ENCODE measurements around the gene SECISBP2. TPM values are rescaled to one million over a fixed set of nuclear protein-coding genes. Genes with fewer than 3 reads are reported as not detected.

SECISBP2 gene
- total and polyA plus RNA-seq, 4 donors, result 51.3 to 56.6 (median 54.6) TPM

DNA sequence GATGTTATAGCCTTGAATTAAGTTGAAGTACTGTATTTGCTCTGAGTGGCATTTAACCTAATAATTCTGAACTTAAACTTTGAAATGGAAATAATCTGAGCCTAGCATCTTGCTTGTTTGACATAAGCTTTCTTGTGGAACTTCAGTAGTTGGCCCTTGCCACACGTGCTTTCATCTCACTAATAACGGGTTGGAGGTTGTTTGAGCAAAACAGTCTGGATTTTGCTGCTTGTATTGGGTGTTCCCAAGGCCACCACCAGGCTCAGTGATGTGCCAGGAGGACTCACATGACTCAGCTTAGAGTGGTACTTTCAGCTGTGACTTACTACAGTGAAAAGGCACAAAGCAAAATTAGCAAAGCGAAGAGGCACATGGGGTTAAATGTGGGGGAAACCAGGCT is 35.7 kb downstream of the SECISBP2 start:
- H3K27ac ChIP-seq (ENCODE audit: low read depth, low read length), result no peak overlapping the region
- no peak overlapping the region for H3K4me3 ChIP-seq (ENCODE audit: low read depth, low read length)
- no peak for DNase-seq (ENCODE audit: low read depth in 4 of 6, low spot score in 6 of 6)
- no peaks in the 10 kb centered on the region for H3K9me3 ChIP-seq (ENCODE audit: control insufficient read depth, insufficient read depth, low read length)
- H3K27me3 ChIP-seq (ENCODE audit: control insufficient read depth, insufficient read depth, low read length), result no peaks in the 10 kb centered on the region
- H3K36me3 ChIP-seq (ENCODE audit: control insufficient read depth, insufficient read depth, low read length), result peaks cover 70% of the 10 kb centered on the region
- 100% methylated on average over 3 of the region's 3 CpGs for WGBS (ENCODE audit: insufficient coverage)
- peaks cover 16% of the 10 kb centered on the region for H3K4me1 ChIP-seq (ENCODE audit: control insufficient read depth, insufficient read depth, low read length)

DNA sequence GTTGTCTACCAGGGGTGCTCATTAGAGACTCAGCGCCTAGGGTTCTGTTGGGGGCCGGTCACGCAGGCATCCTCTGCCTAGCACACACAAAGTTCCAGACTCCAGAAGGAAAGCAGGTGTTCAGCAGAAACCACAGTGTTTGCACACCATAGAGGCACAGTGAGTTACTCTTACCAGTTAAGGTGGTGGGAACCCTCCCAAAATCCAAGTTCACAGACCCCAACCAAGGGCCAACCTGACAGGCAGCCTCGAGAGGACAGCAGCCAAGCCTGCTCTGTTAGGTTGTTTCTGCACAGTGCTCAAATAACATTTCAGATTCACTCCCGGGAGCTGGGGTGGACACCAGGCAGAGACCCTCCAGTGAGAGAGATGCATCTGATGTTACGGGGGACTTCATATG is 36.2 kb downstream of the SECISBP2 start:
- Histone ChIP-seq H3K9me3 (ENCODE audit: control insufficient read depth, insufficient read depth, low read length) (no peaks in the 10 kb centered on the region), H3K4me1 (ENCODE audit: control insufficient read depth, insufficient read depth, low read length) (peaks cover 17% of the 10 kb centered on the region), H3K27ac (ENCODE audit: low read depth, low read length) (no peak overlapping the region), H3K4me3 (ENCODE audit: low read depth, low read length) (no peak overlapping the region), H3K36me3 (ENCODE audit: control insufficient read depth, insufficient read depth, low read length) (peaks cover 71% of the 10 kb centered on the region), H3K27me3 (ENCODE audit: control insufficient read depth, insufficient read depth, low read length) (no peaks in the 10 kb centered on the region)
- no peak for DNase-seq (ENCODE audit: low read depth in 4 of 6, low spot score in 6 of 6)
- 100% methylated on average over 2 of the region's 6 CpGs for WGBS (ENCODE audit: insufficient coverage)

DNA sequence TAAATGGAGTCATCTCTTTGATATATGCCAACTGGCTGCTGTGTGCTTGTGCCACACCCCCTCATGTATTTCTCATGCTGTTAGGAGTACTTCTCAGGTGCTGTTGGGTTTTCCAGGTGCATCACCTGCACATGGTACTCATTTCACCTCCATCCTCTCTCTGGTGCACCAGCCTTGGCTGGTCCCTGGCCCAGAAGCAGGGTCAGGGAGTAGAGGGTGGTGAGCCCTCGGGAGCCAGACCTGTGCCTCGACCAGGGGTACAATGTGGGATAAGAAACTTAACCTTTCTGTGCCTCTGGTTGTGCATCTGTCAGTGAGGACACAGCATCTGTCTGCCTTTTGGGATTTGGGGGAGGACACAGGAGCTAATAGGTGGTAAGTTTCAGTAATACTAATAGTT is 38.5 kb downstream of the SECISBP2 start:
- 100% methylated on average over 2 of the region's 2 CpGs for WGBS (ENCODE audit: insufficient coverage)
- Histone ChIP-seq H3K36me3 (ENCODE audit: control insufficient read depth, insufficient read depth, low read length) (peaks cover 59% of the 10 kb centered on the region), H3K27me3 (ENCODE audit: control insufficient read depth, insufficient read depth, low read length) (no peaks in the 10 kb centered on the region)

DNA sequence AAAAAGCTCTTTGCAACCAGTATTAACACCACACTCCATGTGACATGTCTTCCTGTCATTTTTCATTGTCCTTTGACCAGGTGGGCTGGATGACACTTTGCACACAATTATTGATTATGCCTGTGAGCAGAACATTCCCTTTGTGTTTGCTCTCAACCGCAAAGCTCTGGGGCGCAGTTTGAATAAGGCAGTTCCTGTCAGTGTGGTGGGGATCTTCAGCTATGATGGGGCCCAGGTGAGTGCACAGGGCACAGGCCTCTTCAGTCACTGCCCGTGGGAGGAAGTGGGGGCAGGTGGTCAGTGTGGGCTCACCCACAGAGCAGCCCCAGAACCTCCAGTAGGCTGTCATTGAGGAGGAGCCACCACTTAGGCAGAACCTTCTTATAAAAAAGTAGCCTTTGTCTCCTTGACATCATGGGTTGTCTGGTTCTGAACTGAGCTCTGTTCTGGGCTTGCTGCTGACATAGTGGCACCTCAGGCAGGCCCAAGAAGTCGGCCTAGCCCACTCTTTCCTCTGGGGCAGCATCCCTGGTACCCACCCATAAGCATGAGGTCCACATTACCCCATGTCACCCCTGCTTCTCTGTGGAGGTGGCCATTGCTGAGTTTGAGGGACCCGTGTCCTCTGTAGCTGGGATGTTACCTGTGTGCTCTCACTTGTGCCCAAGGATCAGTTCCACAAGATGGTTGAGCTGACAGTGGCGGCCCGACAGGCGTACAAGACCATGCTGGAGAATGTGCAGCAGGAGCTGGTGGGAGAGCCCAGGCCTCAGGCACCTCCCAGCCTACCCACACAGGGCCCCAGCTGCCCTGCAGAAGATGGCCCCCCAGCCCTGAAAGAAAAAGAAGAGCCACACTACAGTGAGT is 39.3 kb downstream of the SECISBP2 start:
- H3K27ac ChIP-seq (ENCODE audit: low read depth, low read length), result no peak overlapping the region
- no peaks in the 10 kb centered on the region for H3K9me3 ChIP-seq (ENCODE audit: control insufficient read depth, insufficient read depth, low read length)
- no peak for DNase-seq (ENCODE audit: low read depth in 4 of 6, low spot score in 6 of 6)
- no peaks in the 10 kb centered on the region for H3K27me3 ChIP-seq (ENCODE audit: control insufficient read depth, insufficient read depth, low read length)
- 88% methylated on average over 4 of the region's 8 CpGs for WGBS (ENCODE audit: insufficient coverage)
- no peak overlapping the region for H3K4me3 ChIP-seq (ENCODE audit: low read depth, low read length)
- H3K36me3 ChIP-seq (ENCODE audit: control insufficient read depth, insufficient read depth, low read length), result peaks cover 67% of the 10 kb centered on the region
- H3K4me1 ChIP-seq (ENCODE audit: control insufficient read depth, insufficient read depth, low read length), result peaks cover 37% of the 10 kb centered on the region

More for the DNA sequence above, 38.5 kb downstream of the SECISBP2 start:
- Histone ChIP-seq H3K4me1 (ENCODE audit: control insufficient read depth, insufficient read depth, low read length) (peaks cover 30% of the 10 kb centered on the region), H3K4me3 (ENCODE audit: low read depth, low read length) (no peak overlapping the region), H3K9me3 (ENCODE audit: control insufficient read depth, insufficient read depth, low read length) (no peaks in the 10 kb centered on the region), H3K27ac (ENCODE audit: low read depth, low read length) (no peak overlapping the region)
- no peak for DNase-seq (ENCODE audit: low read depth in 4 of 6, low spot score in 6 of 6)

DNA sequence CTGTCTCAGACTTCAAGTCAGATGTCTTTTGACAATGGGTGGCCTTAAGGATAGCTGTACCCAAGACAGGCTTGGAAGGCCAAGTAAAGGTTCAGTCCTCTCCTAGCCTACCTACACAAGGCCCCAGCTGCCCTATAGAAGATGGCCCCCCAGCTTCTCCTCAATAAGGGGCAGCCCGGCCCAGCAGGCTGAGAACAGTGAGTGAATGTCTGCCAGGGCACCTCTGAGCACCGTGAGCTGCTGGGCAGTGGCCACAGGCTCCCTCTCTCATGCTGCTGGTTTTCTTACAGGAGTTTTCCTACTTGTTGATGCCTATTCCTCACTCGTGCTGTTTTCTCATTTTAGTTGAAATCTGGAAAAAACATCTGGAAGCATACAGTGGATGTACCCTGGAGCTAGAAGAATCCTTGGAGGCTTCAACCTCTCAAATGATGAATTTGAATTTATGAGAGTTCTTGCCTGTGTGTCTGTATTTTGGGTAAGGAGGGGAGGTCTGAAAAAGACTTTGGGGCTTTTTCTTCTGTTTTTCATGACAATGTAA is 40.1 kb downstream of the SECISBP2 start:
- Histone ChIP-seq H3K36me3 (ENCODE audit: control insufficient read depth, insufficient read depth, low read length) (peaks cover 68% of the 10 kb centered on the region), H3K27ac (ENCODE audit: low read depth, low read length) (peak overlapping the region; percentile 57), H3K4me1 (ENCODE audit: control insufficient read depth, insufficient read depth, low read length) (peaks cover 46% of the 10 kb centered on the region), H3K27me3 (ENCODE audit: control insufficient read depth, insufficient read depth, low read length) (no peaks in the 10 kb centered on the region), H3K9me3 (ENCODE audit: control insufficient read depth, insufficient read depth, low read length) (no peaks in the 10 kb centered on the region), H3K4me3 (ENCODE audit: low read depth, low read length) (no peak overlapping the region)
- no peak for DNase-seq (ENCODE audit: low read depth in 4 of 6, low spot score in 6 of 6)
- 54% methylated on average over 3 of the region's 3 CpGs for WGBS (ENCODE audit: insufficient coverage)

DNA sequence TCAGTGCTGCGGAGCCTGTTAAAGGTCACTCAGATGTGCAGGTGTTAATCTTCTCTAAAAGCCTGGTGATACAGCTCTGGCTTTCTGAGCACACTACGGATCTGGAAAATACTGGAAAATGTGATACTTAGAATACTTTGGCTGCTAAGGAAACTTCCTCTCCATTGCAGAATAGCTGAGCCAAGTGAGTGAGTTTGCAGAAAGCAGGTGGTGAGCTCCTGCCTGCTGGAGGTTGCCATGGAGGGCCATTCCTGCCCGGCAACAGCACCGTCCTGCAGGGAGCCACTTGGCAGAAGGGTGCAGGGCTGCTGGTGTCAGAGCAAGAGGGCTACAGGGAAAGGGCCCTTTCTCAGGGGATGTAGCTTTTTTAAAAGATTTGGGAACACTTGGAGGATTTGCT is 40.7 kb downstream of the SECISBP2 start:
- no peaks in the 10 kb centered on the region for H3K27me3 ChIP-seq (ENCODE audit: control insufficient read depth, insufficient read depth, low read length)
- WGBS (ENCODE audit: insufficient coverage), result 44% methylated on average over 4 of the region's 4 CpGs
- DNase-seq (ENCODE audit: low read depth in 4 of 6, low spot score in 6 of 6), result peak in 4 of 6 donors; percentile 45 to 74 (median 58)
- H3K4me3 ChIP-seq (ENCODE audit: low read depth, low read length), result no peak overlapping the region
- peaks cover 69% of the 10 kb centered on the region for H3K36me3 ChIP-seq (ENCODE audit: control insufficient read depth, insufficient read depth, low read length)
- H3K4me1 ChIP-seq (ENCODE audit: control insufficient read depth, insufficient read depth, low read length), result peaks cover 46% of the 10 kb centered on the region
- no peaks in the 10 kb centered on the region for H3K9me3 ChIP-seq (ENCODE audit: control insufficient read depth, insufficient read depth, low read length)
- peak overlapping the region; percentile 57 for H3K27ac ChIP-seq (ENCODE audit: low read depth, low read length)

DNA sequence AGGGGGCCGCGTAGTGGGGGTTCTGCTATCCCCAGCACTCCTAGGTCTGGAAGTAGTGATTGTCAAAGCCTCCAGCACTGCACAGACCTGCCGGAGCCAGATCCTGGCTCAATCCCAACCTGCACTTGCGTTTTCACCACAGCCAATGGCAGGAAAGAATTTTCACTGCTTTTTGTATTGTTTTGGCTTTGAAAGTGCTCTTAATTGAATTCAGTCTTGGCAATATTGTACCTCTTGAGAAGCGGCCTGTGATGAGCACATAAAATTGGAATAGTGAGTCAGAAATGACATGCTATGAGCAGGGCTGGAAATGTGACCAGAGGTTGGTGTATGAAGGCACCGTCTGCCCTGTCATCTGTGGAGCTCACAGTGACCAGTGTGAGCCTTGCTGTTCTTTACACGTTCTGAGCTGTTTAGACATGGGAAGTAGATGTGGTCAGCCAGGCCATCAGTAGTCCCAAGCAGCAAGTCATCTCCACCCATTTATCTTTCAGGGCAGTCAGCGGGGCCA is 41.5 kb downstream of the SECISBP2 start:
- H3K36me3 ChIP-seq (ENCODE audit: control insufficient read depth, insufficient read depth, low read length), result peaks cover 69% of the 10 kb centered on the region
- no peaks in the 10 kb centered on the region for H3K27me3 ChIP-seq (ENCODE audit: control insufficient read depth, insufficient read depth, low read length)
- H3K27ac ChIP-seq (ENCODE audit: low read depth, low read length), result peak overlapping the region; percentile 48
- DNase-seq (ENCODE audit: low read depth in 4 of 6, low spot score in 6 of 6), result peak in 3 of 6 donors; percentile 22 to 68 (median 66)
- WGBS (ENCODE audit: insufficient coverage), result 61% methylated on average over 4 of the region's 8 CpGs
- H3K9me3 ChIP-seq (ENCODE audit: control insufficient read depth, insufficient read depth, low read length), result no peaks in the 10 kb centered on the region
- no peak overlapping the region for H3K4me3 ChIP-seq (ENCODE audit: low read depth, low read length)
- H3K4me1 ChIP-seq (ENCODE audit: control insufficient read depth, insufficient read depth, low read length), result peaks cover 46% of the 10 kb centered on the region

DNA sequence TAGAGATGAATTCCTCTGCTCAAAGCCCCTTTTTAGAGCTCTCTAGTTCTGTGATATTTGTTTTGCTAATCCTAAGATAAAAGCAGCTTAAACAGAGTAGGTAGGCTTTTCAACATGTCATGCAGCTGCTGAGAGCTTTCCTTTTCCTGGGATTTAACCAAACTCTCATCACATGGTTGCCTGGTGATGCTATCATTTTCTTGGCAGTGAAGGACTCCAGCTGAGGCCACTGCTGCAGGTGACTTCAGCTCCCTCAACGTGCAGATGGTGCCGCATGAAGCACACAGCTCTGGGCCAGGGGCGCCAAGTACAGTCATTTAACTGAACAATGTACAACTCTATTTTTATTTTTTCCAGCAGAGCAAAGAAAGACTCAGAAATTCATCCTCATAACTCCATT is 42.2 kb downstream of the SECISBP2 start:
- peaks cover 73% of the 10 kb centered on the region for H3K36me3 ChIP-seq (ENCODE audit: control insufficient read depth, insufficient read depth, low read length)
- H3K27me3 ChIP-seq (ENCODE audit: control insufficient read depth, insufficient read depth, low read length), result no peaks in the 10 kb centered on the region
- H3K27ac ChIP-seq (ENCODE audit: low read depth, low read length), result peak overlapping the region; percentile 48
- peaks cover 46% of the 10 kb centered on the region for H3K4me1 ChIP-seq (ENCODE audit: control insufficient read depth, insufficient read depth, low read length)
- peak in 3 of 6 donors; percentile 19 to 76 (median 45) for DNase-seq (ENCODE audit: low read depth in 4 of 6, low spot score in 6 of 6)
- H3K4me3 ChIP-seq (ENCODE audit: low read depth, low read length), result no peak overlapping the region
- H3K9me3 ChIP-seq (ENCODE audit: control insufficient read depth, insufficient read depth, low read length), result no peaks in the 10 kb centered on the region
- 46% methylated on average over 3 of the region's 3 CpGs for WGBS (ENCODE audit: insufficient coverage)

DNA sequence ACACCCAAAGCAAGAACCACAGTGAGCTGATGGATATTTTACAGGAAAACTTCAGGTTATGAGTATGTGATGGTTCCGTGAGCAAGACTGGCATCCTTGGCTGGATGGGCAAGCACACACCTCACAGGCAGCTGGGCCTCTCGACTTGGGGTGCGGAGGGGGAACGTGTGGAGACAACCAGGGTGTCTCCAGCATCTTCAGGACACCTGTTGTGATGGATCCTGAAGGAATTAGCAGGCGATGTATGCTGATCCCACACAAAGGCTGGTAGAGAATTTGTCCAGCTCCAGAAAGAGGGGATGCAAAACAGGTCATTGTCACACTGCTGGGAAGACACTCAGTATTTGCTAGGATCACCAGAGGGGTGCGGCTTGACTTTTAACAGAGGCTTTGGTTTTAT is 42.7 kb downstream of the SECISBP2 start:
- H3K27ac ChIP-seq (ENCODE audit: low read depth, low read length), result no peak overlapping the region
- peaks cover 73% of the 10 kb centered on the region for H3K36me3 ChIP-seq (ENCODE audit: control insufficient read depth, insufficient read depth, low read length)
- H3K4me1 ChIP-seq (ENCODE audit: control insufficient read depth, insufficient read depth, low read length), result peaks cover 46% of the 10 kb centered on the region
- H3K27me3 ChIP-seq (ENCODE audit: control insufficient read depth, insufficient read depth, low read length), result no peaks in the 10 kb centered on the region
- H3K4me3 ChIP-seq (ENCODE audit: low read depth, low read length), result no peak overlapping the region
- no peaks in the 10 kb centered on the region for H3K9me3 ChIP-seq (ENCODE audit: control insufficient read depth, insufficient read depth, low read length)
- WGBS (ENCODE audit: insufficient coverage), result 92% methylated on average over 5 of the region's 6 CpGs
- no peak for DNase-seq (ENCODE audit: low read depth in 4 of 6, low spot score in 6 of 6)
